KMS-11 (cell line): ENCODE results near the gene EXOC6B.

Experiments used
- H2AFZ ChIP-seq: fragments of 200-600 bp; sonication (generic); 2 replicates; pipeline ENCODE4 v1.6.1; 2016; ENCODE audit warnings: antibody characterized with exemption, mixed run types, low read depth
- H3K27ac ChIP-seq: fragments of 200-600 bp; sonication (generic); 2 replicates; pipeline ENCODE4 v1.6.1; 2016; ENCODE audit warnings: mild to moderate bottlenecking, mixed run types
- H3K27me3 ChIP-seq: fragments of 200-600 bp; sonication (generic); 2 replicates; pipeline ENCODE4 v1.6.1; 2017; ENCODE audit warnings: mild to moderate bottlenecking, low read depth, mixed run types, moderate library complexity; ENCODE audit not compliant: insufficient read depth
- H3K36me3 ChIP-seq: fragments of 200-600 bp; sonication (generic); 2 replicates; pipeline ENCODE4 v1.6.1; 2017; ENCODE audit warnings: mild to moderate bottlenecking, mixed run types; ENCODE audit not compliant: insufficient read depth
- H3K4me1 ChIP-seq: fragments of 200-600 bp; sonication (generic); 2 replicates; pipeline ENCODE4 v1.6.1; 2016; ENCODE audit warnings: mild to moderate bottlenecking, low read depth, mixed run types; ENCODE audit not compliant: poor library complexity, severe bottlenecking
- H3K4me2 ChIP-seq: fragments of 200-600 bp; sonication (generic); 2 replicates; pipeline ENCODE4 v1.7.0; 2016; ENCODE audit warnings: mild to moderate bottlenecking, mixed run types
- H3K4me3 ChIP-seq: fragments of 200-600 bp; sonication (generic); IDR thresholded peaks from 2 replicates; pipeline ENCODE4 v1.6.1; 2017; ENCODE audit warnings: low read depth, low read length, mixed read lengths; ENCODE audit not compliant: insufficient read depth
- H3K79me2 ChIP-seq: fragments of 200-600 bp; sonication (generic); 2 replicates; pipeline ENCODE4 v1.6.1; 2016; ENCODE audit warnings: low read depth, mixed run types; ENCODE audit not compliant: insufficient read depth
- H3K9ac ChIP-seq: fragments of 200-600 bp; sonication (generic); 2 replicates; pipeline ENCODE4 v1.6.1; 2016; ENCODE audit warnings: mild to moderate bottlenecking, mixed run types
- H4K20me1 ChIP-seq: fragments of 200-600 bp; sonication (generic); 2 replicates; pipeline ENCODE4 v1.6.1; 2016; ENCODE audit warnings: mild to moderate bottlenecking, mixed run types; ENCODE audit not compliant: insufficient read depth
- TF ChIP-seq, protein P1 (sequence below): fragments of 200-600 bp; sonication (generic); conservative IDR thresholded peaks from 2 replicates; pipeline ENCODE4 v1.6.1; 2017; ENCODE audit warnings: low read depth, mild to moderate bottlenecking, antibody characterized with exemption, low read length, moderate library complexity, mixed read lengths

EXOC6B gene

GRCh38 chr2:72127401-72128058 lies 698.3 kb downstream of the EXOC6B start:
- Histone ChIP-seq H4K20me1 (no peaks in the 10 kb centered on the region; the same call in 1 of the 2 replicates), H3K4me3 (no peak overlapping the region), H3K27ac (no peak overlapping the region), H3K36me3 (no peaks in the 10 kb centered on the region), H3K9ac (no peak overlapping the region), H3K4me2 (no peak overlapping the region), H3K27me3 (no peaks in the 10 kb centered on the region), H3K4me1 (no peaks in the 10 kb centered on the region), H2AFZ (no peak overlapping the region), H3K79me2 (no peaks in the 10 kb centered on the region)
- TF ChIP-seq, protein P1, sequence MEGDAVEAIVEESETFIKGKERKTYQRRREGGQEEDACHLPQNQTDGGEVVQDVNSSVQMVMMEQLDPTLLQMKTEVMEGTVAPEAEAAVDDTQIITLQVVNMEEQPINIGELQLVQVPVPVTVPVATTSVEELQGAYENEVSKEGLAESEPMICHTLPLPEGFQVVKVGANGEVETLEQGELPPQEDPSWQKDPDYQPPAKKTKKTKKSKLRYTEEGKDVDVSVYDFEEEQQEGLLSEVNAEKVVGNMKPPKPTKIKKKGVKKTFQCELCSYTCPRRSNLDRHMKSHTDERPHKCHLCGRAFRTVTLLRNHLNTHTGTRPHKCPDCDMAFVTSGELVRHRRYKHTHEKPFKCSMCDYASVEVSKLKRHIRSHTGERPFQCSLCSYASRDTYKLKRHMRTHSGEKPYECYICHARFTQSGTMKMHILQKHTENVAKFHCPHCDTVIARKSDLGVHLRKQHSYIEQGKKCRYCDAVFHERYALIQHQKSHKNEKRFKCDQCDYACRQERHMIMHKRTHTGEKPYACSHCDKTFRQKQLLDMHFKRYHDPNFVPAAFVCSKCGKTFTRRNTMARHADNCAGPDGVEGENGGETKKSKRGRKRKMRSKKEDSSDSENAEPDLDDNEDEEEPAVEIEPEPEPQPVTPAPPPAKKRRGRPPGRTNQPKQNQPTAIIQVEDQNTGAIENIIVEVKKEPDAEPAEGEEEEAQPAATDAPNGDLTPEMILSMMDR = no peak

GRCh38 chr2:72126186-72127100 lies 699.4 kb downstream of the EXOC6B start:
- H3K4me2 ChIP-seq = no peak overlapping the region

More at GRCh38 chr2:72126186-72127100, 699.4 kb downstream of the EXOC6B start:
- Histone ChIP-seq H2AFZ (no peak overlapping the region), H3K79me2 (no peaks in the 10 kb centered on the region), H3K4me3 (no peak overlapping the region), H3K36me3 (no peaks in the 10 kb centered on the region), H4K20me1 (no peaks in the 10 kb centered on the region; the same call in 1 of the 2 replicates), H3K4me1 (no peaks in the 10 kb centered on the region), H3K9ac (no peak overlapping the region), H3K27me3 (no peaks in the 10 kb centered on the region), H3K27ac (no peak overlapping the region)
- TF ChIP-seq, protein P1 = no peak
